Loucy (cell line): ENCODE data around the gene EFCC1.

Experiments used
- EZH2phosphoT487 ChIP-seq: fragments of 200-600 bp; IDR thresholded peaks from 2 replicates; pipeline ENCODE4 v1.6.1; 2018; ENCODE audit warnings: antibody characterized with exemption, mild to moderate bottlenecking, moderate library complexity, borderline replicate concordance
- TF ChIP-seq, protein P1 (sequence below): fragments of 200-600 bp; sonication (generic); conservative IDR thresholded peaks from 2 replicates; pipeline ENCODE4 v1.5.1; 2014; ENCODE audit warnings: mild to moderate bottlenecking, antibody characterized with exemption, low read length

DNA sequence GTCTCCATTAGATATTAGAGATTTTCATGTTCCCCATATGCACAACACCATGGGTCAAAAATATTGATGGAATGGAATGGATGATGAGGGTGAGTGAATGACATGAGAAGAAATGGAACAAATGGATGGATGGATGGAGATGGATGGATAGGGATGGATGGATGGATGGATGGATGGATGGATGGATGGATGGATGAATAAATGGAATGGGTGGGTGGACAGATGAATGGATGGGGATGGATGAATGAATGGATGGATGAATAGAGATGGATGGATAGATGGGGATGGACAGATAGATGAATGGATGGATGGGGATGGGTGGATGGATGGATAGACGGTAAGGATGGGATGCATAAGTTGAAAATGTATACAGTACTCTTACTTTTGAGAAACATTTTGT, 25.8 kb upstream of the EFCC1 start:
- TF ChIP-seq, protein P1, sequence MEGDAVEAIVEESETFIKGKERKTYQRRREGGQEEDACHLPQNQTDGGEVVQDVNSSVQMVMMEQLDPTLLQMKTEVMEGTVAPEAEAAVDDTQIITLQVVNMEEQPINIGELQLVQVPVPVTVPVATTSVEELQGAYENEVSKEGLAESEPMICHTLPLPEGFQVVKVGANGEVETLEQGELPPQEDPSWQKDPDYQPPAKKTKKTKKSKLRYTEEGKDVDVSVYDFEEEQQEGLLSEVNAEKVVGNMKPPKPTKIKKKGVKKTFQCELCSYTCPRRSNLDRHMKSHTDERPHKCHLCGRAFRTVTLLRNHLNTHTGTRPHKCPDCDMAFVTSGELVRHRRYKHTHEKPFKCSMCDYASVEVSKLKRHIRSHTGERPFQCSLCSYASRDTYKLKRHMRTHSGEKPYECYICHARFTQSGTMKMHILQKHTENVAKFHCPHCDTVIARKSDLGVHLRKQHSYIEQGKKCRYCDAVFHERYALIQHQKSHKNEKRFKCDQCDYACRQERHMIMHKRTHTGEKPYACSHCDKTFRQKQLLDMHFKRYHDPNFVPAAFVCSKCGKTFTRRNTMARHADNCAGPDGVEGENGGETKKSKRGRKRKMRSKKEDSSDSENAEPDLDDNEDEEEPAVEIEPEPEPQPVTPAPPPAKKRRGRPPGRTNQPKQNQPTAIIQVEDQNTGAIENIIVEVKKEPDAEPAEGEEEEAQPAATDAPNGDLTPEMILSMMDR: no peak
- no peak for TF ChIP-seq EZH2phosphoT487
